WI38 (cell line): ENCODE measurements around the gene PLXNB1.

Experiments used
- H3K4me3 ChIP-seq: 2 replicates; pipeline ENCODE4 v1.5.1; 2011; ENCODE audit warnings: low read depth, mild to moderate bottlenecking, control low read depth, low read length
- TF ChIP-seq, protein P1 (sequence below): IDR thresholded peaks from 2 replicates; pipeline ENCODE4 v1.5.1; 2012; ENCODE audit warnings: low read depth, mild to moderate bottlenecking, control low read depth, low read length

PLXNB1 gene

DNA sequence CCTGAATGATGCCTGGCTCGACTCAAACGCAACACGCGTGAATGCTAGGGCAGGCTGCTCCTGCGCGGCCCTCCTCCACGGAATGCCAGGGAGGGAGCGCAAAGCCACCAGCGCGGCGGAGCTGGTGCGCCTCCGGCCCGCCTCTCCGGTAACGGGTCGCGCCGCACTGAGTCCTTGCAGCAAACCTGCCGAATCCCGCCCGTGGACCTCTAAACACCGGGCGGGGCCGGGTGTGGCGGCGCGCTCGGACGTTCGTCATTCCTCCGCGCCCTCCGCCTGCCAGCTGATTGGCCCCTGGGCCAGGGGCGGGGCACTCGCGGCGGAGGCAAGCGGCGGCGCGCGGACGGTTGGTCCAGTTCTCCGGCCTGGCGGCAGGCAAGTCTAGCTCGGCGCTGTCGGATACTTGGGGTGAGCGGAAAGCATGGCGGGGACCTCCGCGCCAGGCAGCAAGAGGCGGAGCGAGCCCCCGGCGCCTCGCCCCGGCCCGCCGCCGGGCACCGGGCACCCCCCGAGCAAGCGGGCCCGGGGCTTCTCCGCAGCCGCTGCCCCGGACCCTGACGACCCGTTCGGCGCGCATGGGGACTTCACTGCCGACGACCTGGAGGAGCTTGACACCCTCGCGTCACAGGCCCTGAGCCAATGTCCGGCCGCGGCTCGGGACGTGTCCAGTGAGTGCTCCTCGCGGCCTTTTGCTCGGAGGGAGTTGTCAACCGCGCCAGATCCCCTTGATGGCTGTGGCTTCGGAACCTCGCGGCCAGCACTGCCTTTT is 16.7 kb upstream of the PLXNB1 start, which contains the start of gene ATRIP:
Gene ATRIP, plus strand, starts transcription at position 313 of the 769 bp plus-strand sequence. Its CDS starts 109 bp downstream, at position 422.
- H3K4me3 ChIP-seq = peak within 1 kb of the TSS; percentile 85
- TF ChIP-seq, protein P1, sequence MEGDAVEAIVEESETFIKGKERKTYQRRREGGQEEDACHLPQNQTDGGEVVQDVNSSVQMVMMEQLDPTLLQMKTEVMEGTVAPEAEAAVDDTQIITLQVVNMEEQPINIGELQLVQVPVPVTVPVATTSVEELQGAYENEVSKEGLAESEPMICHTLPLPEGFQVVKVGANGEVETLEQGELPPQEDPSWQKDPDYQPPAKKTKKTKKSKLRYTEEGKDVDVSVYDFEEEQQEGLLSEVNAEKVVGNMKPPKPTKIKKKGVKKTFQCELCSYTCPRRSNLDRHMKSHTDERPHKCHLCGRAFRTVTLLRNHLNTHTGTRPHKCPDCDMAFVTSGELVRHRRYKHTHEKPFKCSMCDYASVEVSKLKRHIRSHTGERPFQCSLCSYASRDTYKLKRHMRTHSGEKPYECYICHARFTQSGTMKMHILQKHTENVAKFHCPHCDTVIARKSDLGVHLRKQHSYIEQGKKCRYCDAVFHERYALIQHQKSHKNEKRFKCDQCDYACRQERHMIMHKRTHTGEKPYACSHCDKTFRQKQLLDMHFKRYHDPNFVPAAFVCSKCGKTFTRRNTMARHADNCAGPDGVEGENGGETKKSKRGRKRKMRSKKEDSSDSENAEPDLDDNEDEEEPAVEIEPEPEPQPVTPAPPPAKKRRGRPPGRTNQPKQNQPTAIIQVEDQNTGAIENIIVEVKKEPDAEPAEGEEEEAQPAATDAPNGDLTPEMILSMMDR = no peak

GRCh38 chr3:48446043-48446424 is 16.1 kb upstream of the PLXNB1 start:
- H3K4me3 ChIP-seq = peak overlapping the region; percentile 85
- TF ChIP-seq, protein P1 = no peak

DNA sequence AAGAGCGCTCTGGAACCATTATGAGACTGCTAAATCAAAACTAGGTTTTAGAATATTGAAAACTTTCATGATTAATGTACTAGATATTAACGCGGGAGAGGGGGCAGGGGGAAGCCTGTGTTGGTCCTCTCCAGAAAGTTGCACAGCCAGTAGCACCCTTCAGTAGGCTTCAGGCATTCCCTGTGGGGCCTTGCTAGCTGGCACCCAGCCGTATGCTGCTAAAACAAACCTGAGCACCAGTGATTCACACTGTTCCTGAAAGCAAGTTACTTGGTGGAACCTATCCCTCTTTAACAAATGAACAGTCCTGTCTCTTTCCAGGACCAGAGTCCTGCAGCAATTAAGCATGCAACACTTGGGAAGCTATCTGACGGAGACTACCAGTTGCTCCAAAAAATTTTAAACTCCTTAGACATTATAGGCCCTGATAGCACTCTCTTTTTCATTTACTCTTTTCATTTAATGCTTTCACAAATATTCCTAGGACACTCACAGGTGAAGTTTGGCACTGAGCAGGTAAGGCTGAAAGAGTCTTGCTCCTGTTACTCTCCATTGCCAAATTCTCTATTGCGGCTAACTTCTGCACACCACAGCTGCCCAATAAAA is 15.5 kb upstream of the PLXNB1 start:
- TF ChIP-seq, protein P1 = no peak

GRCh38 chr3:48441940-48442339 is 12.1 kb upstream of the PLXNB1 start:
- TF ChIP-seq, protein P1 = no peak
- no peak overlapping the region for H3K4me3 ChIP-seq

More for the DNA sequence above, 15.5 kb upstream of the PLXNB1 start:
- H3K4me3 ChIP-seq = peak overlapping the region; percentile 85

- peak overlapping the region; percentile 96 for H3K4me3 ChIP-seq
- TF ChIP-seq, protein P1 = no peak
Observed at GRCh38 chr3:48440590-48440958, 10.7 kb upstream of the PLXNB1 start.

GRCh38 chr3:48439820-48440589 is 10.1 kb upstream of the PLXNB1 start, which contains the start of the genes CCDC51 and TMA7:
Gene CCDC51, minus strand, starts transcription at chr3:48440119. Its CDS starts 4,991 bp downstream, at chr3:48435128.
Gene TMA7, plus strand, starts transcription at chr3:48440257. Its CDS starts 40 bp downstream, at chr3:48440297.
- TF ChIP-seq, protein P1 = no peak
- peak within 1 kb of the TSS; percentile 96 for H3K4me3 ChIP-seq

GRCh38 chr3:48437812-48438211 is 7.9 kb upstream of the PLXNB1 start:
- TF ChIP-seq, protein P1 = no peak
- H3K4me3 ChIP-seq = no peak overlapping the region
